Measurements from ENCODE around the gene LIMS1. TPM values are rescaled to one million over a fixed set of nuclear protein-coding genes. Genes with fewer than 3 reads are reported as not detected.
A peak's percentile ranks its signal among the peaks of the same experiment; 100 is the strongest.

Gene LIMS1
- polyA plus RNA-seq, 1 donor (not counting 4 experiments of a cell fraction or from before 2014, with no cell fraction given) = 62.5 TPM

- no peaks in the 10 kb centered on the region for H3K9me3 ChIP-seq (ENCODE audit: control insufficient read depth, low read depth, low read length)
- no peaks in the 10 kb centered on the region for H3K27me3 ChIP-seq (ENCODE audit: control insufficient read depth, extremely low read depth, insufficient read depth, low read length)
- DNase-seq (ENCODE audit: low read depth, low spot score) = no peak
- peaks cover 86% of the 10 kb centered on the region for H3K79me2 ChIP-seq (ENCODE audit: control insufficient read depth, insufficient read depth, low read length)
- dilution Hi-C loops (cut with MboI; ENCODE audit: extremely low pct_ligation_motif_present, low sequenced_read_pairs) = no loop called here
- no peaks in the 10 kb centered on the region for H3K9me1 ChIP-seq (ENCODE audit: control insufficient read depth, extremely low read depth, insufficient read depth, low read length)
- H4K20me1 ChIP-seq (ENCODE audit: control insufficient read depth, extremely low read depth, insufficient read depth, low read length) = no peaks in the 10 kb centered on the region
- no peak for FAIRE-seq
- no peak overlapping the region for H3K9ac ChIP-seq (ENCODE audit: control insufficient read depth, extremely low read depth, insufficient read depth, low read length)
- H3K36me3 ChIP-seq (ENCODE audit: control insufficient read depth in 2 of 2, extremely low read depth in 1 of 2, insufficient read depth in 2 of 2, low read length in 2 of 2) = peaks cover 0 to 3% of the 10 kb centered on the region in 2 experiments
- H3K4me1 ChIP-seq (ENCODE audit: control insufficient read depth, extremely low read depth, insufficient read depth, low read length) = peaks cover 18% of the 10 kb centered on the region
- no peak overlapping the region for H3K4me3 ChIP-seq (ENCODE audit: control insufficient read depth in 2 of 3, extremely low read depth in 1 of 3, insufficient read depth in 2 of 3, low read depth in 1 of 3, low read length in 3 of 3)
- no peak overlapping the region for H3K27ac ChIP-seq (ENCODE audit: control insufficient read depth, insufficient read depth, low read length)
- TF ChIP-seq CTCF (optimal IDR thresholded peaks at IDR 0.05 in 1 of 3, IDR thresholded peaks at IDR 0.05 in 1 of 3, conservative IDR thresholded peaks at IDR 0.05 in 1 of 3; ENCODE audit: extremely low read depth in 1 of 3, insufficient read depth in 2 of 3, low read length in 3 of 3) (no peak), EZH2 (IDR thresholded peaks at IDR 0.05; ENCODE audit: low read length) (no peak)
- H3K4me2 ChIP-seq (ENCODE audit: control insufficient read depth, extremely low read depth, insufficient read depth, low read depth, low read length) = no peak overlapping the region
- H2AFZ ChIP-seq (ENCODE audit: control insufficient read depth, low read length) = no peak overlapping the region
Observed at GRCh38 chr2:108634576-108635160, 100.4 kb downstream of the LIMS1 start.

GRCh38 chr2:108635630-108636354 is 101.5 kb downstream of the LIMS1 start:
- FAIRE-seq (no peak), DNase-seq (ENCODE audit: low read depth, low spot score) (no peak)
- H3K9ac ChIP-seq (ENCODE audit: control insufficient read depth, extremely low read depth, insufficient read depth, low read length) = no peak overlapping the region
- dilution Hi-C loops (cut with MboI; ENCODE audit: extremely low pct_ligation_motif_present, low sequenced_read_pairs) = no loop called here
- no peaks in the 10 kb centered on the region for H3K27me3 ChIP-seq (ENCODE audit: control insufficient read depth, extremely low read depth, insufficient read depth, low read length)
- H3K36me3 ChIP-seq (ENCODE audit: control insufficient read depth in 2 of 2, extremely low read depth in 1 of 2, insufficient read depth in 2 of 2, low read length in 2 of 2) = peaks cover 0 to 2% of the 10 kb centered on the region in 2 experiments
- H3K27ac ChIP-seq (ENCODE audit: control insufficient read depth, insufficient read depth, low read length) = peak overlapping the region; percentile 23
- H3K79me2 ChIP-seq (ENCODE audit: control insufficient read depth, insufficient read depth, low read length) = peaks cover 87% of the 10 kb centered on the region
- H3K4me3 ChIP-seq (ENCODE audit: control insufficient read depth in 2 of 3, extremely low read depth in 1 of 3, insufficient read depth in 2 of 3, low read depth in 1 of 3, low read length in 3 of 3) = no peak overlapping the region
- H3K4me2 ChIP-seq (ENCODE audit: control insufficient read depth, extremely low read depth, insufficient read depth, low read depth, low read length) = peak overlapping the region; percentile 18
- TF ChIP-seq EZH2 (IDR thresholded peaks at IDR 0.05; ENCODE audit: low read length) (no peak), CTCF (optimal IDR thresholded peaks at IDR 0.05 in 1 of 3, IDR thresholded peaks at IDR 0.05 in 1 of 3, conservative IDR thresholded peaks at IDR 0.05 in 1 of 3; ENCODE audit: extremely low read depth in 1 of 3, insufficient read depth in 2 of 3, low read length in 3 of 3) (no peak)
- H3K9me1 ChIP-seq (ENCODE audit: control insufficient read depth, extremely low read depth, insufficient read depth, low read length) = no peaks in the 10 kb centered on the region
- H2AFZ ChIP-seq (ENCODE audit: control insufficient read depth, low read length) = no peak overlapping the region
- no peaks in the 10 kb centered on the region for H3K9me3 ChIP-seq (ENCODE audit: control insufficient read depth, low read depth, low read length)
- no peaks in the 10 kb centered on the region for H4K20me1 ChIP-seq (ENCODE audit: control insufficient read depth, extremely low read depth, insufficient read depth, low read length)
- peaks cover 25% of the 10 kb centered on the region for H3K4me1 ChIP-seq (ENCODE audit: control insufficient read depth, extremely low read depth, insufficient read depth, low read length)
